GM06990 (cell line): ENCODE data around the gene P2RY8.

Source experiments
- DNase-seq: peaks from one replicate; pipeline ENCODE4 v3.0.0-alpha.2; 2011; ENCODE audit not compliant: insufficient read length; ENCODE audit errors: extremely low read depth
- H3K27me3 ChIP-seq: replicated peaks from 2 replicates; pipeline ENCODE4 v1.6.0; 2011; ENCODE audit warnings: low read length; ENCODE audit not compliant: control insufficient read depth, insufficient read depth
- H3K36me3 ChIP-seq: 2 replicates; pipeline ENCODE4 v1.5.1; 2011; ENCODE audit warnings: low read length; ENCODE audit not compliant: control insufficient read depth, insufficient read depth
- H3K4me3 ChIP-seq: replicated peaks from 2 replicates; pipeline ENCODE4 v1.5.1; 2011; ENCODE audit warnings: low read depth, mild to moderate bottlenecking, control low read depth, low read length
- TF ChIP-seq, protein P1 (sequence below): IDR thresholded peaks from 2 replicates; pipeline ENCODE4 v1.5.1; 2011; ENCODE audit warnings: low read length, control low read depth, mild to moderate bottlenecking, inconsistent platforms; ENCODE audit not compliant: insufficient read depth, poor library complexity, severe bottlenecking

The P2RY8 gene, protein sequence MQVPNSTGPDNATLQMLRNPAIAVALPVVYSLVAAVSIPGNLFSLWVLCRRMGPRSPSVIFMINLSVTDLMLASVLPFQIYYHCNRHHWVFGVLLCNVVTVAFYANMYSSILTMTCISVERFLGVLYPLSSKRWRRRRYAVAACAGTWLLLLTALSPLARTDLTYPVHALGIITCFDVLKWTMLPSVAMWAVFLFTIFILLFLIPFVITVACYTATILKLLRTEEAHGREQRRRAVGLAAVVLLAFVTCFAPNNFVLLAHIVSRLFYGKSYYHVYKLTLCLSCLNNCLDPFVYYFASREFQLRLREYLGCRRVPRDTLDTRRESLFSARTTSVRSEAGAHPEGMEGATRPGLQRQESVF

DNA sequence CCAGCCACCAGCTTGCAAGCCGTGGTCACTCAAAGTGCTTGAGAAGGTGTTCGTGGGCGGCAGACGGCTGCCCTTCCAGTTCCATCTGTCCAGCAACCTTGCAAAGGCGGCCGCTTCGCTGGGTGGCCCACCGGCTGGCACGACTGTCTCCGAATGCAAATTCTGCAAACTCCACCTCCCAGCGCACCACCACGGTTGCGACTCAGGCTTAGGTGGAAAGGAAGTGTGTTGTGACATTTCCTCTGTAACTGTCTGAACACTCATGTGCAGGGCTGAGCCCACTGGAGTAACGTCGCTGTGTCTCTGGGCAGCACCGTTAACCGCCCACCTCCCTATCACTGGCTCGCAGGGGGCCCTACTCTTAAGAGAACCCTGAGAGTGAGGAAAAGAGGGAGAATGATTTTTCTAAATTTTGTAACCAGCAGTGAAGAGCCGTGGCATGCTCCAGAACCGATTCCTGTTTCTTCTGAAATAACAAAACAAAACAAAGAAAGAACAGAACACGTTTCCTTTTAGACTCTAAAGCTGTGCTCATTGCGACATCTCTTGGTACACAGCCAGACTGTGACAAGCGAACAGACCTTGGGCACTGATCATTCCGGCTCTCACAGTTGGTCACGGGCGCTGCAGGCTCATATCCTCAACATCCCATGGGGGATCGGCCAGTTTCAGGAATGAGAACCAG, at the start of gene P2RY8:
Gene P2RY8, minus strand, starts transcription at position 155 of the 685 bp plus-strand sequence. CDS start 70,627 bp downstream, outside the sequence.
- no peaks in the 10 kb centered on the region; the same call in none of the 2 replicates for H3K36me3 ChIP-seq
- H3K4me3 ChIP-seq: peak within 1 kb of the TSS; percentile 99
- DNase-seq: peak; percentile 85
- H3K27me3 ChIP-seq: no peaks in the 10 kb centered on the region
- TF ChIP-seq, protein P1, sequence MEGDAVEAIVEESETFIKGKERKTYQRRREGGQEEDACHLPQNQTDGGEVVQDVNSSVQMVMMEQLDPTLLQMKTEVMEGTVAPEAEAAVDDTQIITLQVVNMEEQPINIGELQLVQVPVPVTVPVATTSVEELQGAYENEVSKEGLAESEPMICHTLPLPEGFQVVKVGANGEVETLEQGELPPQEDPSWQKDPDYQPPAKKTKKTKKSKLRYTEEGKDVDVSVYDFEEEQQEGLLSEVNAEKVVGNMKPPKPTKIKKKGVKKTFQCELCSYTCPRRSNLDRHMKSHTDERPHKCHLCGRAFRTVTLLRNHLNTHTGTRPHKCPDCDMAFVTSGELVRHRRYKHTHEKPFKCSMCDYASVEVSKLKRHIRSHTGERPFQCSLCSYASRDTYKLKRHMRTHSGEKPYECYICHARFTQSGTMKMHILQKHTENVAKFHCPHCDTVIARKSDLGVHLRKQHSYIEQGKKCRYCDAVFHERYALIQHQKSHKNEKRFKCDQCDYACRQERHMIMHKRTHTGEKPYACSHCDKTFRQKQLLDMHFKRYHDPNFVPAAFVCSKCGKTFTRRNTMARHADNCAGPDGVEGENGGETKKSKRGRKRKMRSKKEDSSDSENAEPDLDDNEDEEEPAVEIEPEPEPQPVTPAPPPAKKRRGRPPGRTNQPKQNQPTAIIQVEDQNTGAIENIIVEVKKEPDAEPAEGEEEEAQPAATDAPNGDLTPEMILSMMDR: peak; percentile 61

DNA sequence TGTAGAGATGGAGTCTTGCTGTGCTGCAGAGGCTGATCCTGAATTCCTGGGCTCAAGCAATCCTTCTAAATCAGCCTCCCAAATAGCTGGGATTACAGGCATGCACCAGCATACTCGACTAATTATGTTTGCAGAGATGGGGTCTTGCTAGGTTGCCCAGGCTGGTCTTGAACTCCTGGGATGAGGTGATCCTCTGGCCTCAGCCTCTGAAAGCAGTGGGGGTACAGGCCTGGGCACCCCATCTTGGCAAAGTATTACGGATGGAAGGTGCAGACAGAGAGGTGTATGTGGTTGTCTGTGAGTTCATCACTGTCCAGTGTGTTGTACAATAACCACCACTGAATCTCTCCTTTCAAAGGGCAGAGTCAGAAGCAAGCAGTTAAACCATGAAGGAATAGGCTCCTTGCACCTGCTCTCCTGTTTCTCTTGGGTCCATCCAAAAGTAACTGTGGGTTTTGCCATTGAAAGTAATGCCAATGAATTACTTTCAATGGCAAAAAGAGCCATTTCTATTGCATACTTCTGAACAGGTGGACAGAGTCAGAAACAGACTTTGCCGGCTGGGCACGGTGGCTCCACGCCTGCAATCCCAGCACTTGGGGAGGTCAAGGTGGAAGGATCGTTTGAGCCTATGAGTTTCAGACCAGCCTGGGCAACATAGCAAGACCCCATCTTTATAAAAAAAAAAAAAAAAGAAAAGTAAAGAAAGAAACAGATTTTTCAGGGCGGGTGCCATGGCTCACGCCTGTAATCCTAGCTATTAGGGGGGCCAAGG, 47.4 kb upstream of the P2RY8 start:
- TF ChIP-seq, protein P1: no peak
- Histone ChIP-seq H3K27me3 (no peaks in the 10 kb centered on the region), H3K36me3 (no peaks in the 10 kb centered on the region), H3K4me3 (no peak overlapping the region)
- no peak for DNase-seq

DNA sequence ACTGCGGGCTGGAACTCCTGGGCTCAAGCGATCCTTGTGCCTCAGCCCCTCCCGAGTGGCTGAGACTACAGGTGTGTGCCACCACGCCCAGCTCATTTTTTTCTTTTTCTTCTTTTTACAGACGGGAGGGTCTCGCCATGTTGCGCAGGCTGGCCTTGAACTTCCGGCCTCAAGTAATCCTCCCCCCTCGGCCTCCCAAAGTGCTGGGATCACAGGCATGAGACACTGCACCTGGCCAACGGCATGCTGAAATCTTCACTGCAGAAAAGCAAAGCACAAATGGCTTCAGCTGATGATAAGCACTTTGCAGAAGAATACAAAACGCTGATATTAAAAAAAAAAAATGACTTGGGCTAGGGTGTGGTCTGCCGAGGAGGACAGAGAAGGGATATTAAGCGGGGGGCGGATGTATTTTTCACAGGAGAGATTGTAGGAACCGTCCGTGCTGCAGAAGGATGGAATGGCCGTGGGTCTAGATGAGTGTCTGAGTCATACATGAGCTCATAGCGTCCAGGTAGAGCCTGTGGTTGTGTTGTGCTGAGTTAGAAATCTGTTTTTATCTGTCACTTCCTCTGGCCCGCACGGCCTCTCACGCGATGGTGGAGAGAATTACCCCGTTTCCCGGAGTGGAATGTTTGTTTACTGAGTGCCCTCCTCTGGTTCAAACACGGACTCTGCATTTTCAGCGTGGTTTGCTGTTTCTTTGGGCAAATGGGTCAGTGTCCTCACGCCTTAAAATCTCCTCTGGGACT, 45.9 kb upstream of the P2RY8 start:
- no peak for DNase-seq
- Histone ChIP-seq H3K36me3 (no peaks in the 10 kb centered on the region), H3K4me3 (no peak overlapping the region; the same call in 1 of the 2 replicates), H3K27me3 (no peaks in the 10 kb centered on the region)
- TF ChIP-seq, protein P1: peak; percentile 9

DNA sequence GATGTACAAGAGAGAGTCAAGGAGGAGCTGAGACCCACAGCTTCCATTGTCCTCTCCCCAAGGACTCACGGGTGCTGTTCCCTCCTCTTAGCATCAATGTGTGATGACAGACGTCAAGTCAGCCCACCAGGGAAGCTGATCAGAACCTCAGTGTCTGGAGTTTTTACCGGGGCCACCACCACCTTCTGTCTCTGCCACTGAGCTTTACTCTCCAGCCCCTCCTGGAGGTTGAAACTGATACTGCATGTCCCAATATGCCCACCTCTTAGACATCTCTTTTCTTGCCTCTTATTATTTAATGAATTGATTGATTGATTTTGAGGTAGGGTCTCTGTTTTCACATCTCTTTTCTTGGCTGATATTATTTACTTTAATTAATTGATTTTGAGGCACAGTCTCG, 44.1 kb upstream of the P2RY8 start:
- Histone ChIP-seq H3K27me3 (no peaks in the 10 kb centered on the region), H3K4me3 (no peak overlapping the region), H3K36me3 (no peaks in the 10 kb centered on the region)
- no peak for DNase-seq
- TF ChIP-seq, protein P1: peak; percentile 78

DNA sequence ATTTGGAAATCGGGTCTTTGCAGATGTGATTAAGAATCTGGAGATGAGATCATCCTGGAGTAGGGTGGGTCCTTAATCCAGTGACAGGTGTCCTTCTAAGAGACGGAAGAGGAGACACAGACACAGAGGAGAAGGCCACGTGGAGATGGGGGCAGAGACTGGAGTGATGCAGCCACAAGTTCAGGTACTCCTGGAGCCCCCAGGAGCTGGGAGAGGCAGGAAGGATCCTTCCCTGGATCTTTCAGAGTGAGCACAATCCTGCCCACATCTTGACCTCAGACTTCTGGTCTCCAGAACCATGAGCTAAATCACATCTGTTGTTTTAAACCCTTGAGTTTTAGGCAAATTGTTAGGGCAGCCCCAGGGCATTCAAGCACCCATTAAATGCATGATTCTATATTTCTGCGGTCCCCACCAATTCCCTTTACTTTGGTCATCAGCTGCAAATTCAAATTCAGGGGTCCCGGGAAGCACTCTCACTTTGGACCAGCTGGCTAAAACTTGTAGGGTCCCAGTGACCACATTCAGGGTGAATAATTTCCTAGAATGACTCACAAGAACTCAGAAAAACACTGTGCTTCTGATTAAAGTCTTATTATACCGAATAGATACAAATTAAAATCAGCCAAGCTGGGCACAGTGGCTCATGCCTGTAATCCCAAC, 41.7 kb upstream of the P2RY8 start:
- no peak for DNase-seq
- Histone ChIP-seq H3K4me3 (no peak overlapping the region), H3K27me3 (no peaks in the 10 kb centered on the region), H3K36me3 (no peaks in the 10 kb centered on the region)
- TF ChIP-seq, protein P1: no peak
